Astrocyte of the spinal cord (primary cell): ENCODE data around the gene SAMM50.

Experiments used
- DNase-seq: peaks from one replicate; pipeline ENCODE4 v3.0.0; 2011; ENCODE audit warnings: low read depth, low spot score
- H3K4me3 ChIP-seq: 2 replicates; pipeline ENCODE4 v1.5.1; 2011; ENCODE audit warnings: low read depth, mild to moderate bottlenecking, low read length, moderate library complexity
- CTCF ChIP-seq: IDR thresholded peaks from 2 replicates; pipeline ENCODE4 v1.5.1; 2012; ENCODE audit warnings: low read depth, mild to moderate bottlenecking, low read length, inconsistent platforms
- in situ Hi-C: cut with HindIII; loops from 2 replicates; pipeline ENCODE4 v1.10.0; 2017; ENCODE audit warnings: low sequenced_read_pairs

SAMM50 gene

GRCh38 chr22:43993072-43993760, 38.0 kb downstream of the SAMM50 start:
- DNase-seq = peak; percentile 61
- H3K4me3 ChIP-seq = no peak overlapping the region
- peak; percentile 96 for TF ChIP-seq CTCF
- in situ Hi-C loops = no loop called here

GRCh38 chr22:43994006-43994405, 38.8 kb downstream of the SAMM50 start:
- no peak for DNase-seq
- in situ Hi-C loops = no loop called here
- H3K4me3 ChIP-seq = no peak overlapping the region
- no peak for TF ChIP-seq CTCF

- H3K4me3 ChIP-seq = no peak overlapping the region
- in situ Hi-C loops = no loop called here
- DNase-seq = no peak
- TF ChIP-seq CTCF = no peak
These were observed 39.2 kb downstream of the SAMM50 start for GRCh38 chr22:43994416-43994815.

GRCh38 chr22:43995057-43995685, 39.9 kb downstream of the SAMM50 start:
- no peak for TF ChIP-seq CTCF
- in situ Hi-C loops = no loop called here
- no peak overlapping the region for H3K4me3 ChIP-seq
- DNase-seq = no peak

GRCh38 chr22:43995798-43996169, 40.5 kb downstream of the SAMM50 start:
- DNase-seq = no peak
- no peak for TF ChIP-seq CTCF
- H3K4me3 ChIP-seq = no peak overlapping the region
- in situ Hi-C loops = no loop called here

GRCh38 chr22:43996170-43996980, 41.1 kb downstream of the SAMM50 start:
- DNase-seq = no peak
- no peak overlapping the region for H3K4me3 ChIP-seq
- no peak for TF ChIP-seq CTCF
- in situ Hi-C loops = no loop called here
